Inflammatory macrophage treated with lipopolysaccharide for 1 hour (primary cell): ENCODE data around the gene PACSIN2.

Source experiments
- DNase-seq, 2 donors: peaks; one replicate each; pipeline ENCODE4 v3.0.0-alpha.2; 2020 to 2022

Gene PACSIN2

GRCh38 chr22:42855721-42856120, 159.2 kb downstream of the PACSIN2 start:
- DNase-seq: no peak

- peak in 1 of 2 donors; percentile 10 for DNase-seq
These were observed 159.7 kb downstream of the PACSIN2 start for GRCh38 chr22:42855211-42855610.

- no peak for DNase-seq
These were observed 165.9 kb downstream of the PACSIN2 start for GRCh38 chr22:42848941-42849550.

- DNase-seq: no peak
These were observed 167.8 kb downstream of the PACSIN2 start for GRCh38 chr22:42847110-42847509.

GRCh38 chr22:42844756-42845155, 170.2 kb downstream of the PACSIN2 start:
- DNase-seq: no peak

- DNase-seq: no peak
These were observed 172.1 kb downstream of the PACSIN2 start for GRCh38 chr22:42842658-42843370.

GRCh38 chr22:42841444-42841843, 173.5 kb downstream of the PACSIN2 start:
- DNase-seq: no peak

- DNase-seq: no peak
These were observed 177.4 kb downstream of the PACSIN2 start for GRCh38 chr22:42837556-42837955.

GRCh38 chr22:42836026-42836425, 178.9 kb downstream of the PACSIN2 start:
- DNase-seq: no peak

- no peak for DNase-seq
These were observed 180.6 kb downstream of the PACSIN2 start for GRCh38 chr22:42834177-42834949.

DNA sequence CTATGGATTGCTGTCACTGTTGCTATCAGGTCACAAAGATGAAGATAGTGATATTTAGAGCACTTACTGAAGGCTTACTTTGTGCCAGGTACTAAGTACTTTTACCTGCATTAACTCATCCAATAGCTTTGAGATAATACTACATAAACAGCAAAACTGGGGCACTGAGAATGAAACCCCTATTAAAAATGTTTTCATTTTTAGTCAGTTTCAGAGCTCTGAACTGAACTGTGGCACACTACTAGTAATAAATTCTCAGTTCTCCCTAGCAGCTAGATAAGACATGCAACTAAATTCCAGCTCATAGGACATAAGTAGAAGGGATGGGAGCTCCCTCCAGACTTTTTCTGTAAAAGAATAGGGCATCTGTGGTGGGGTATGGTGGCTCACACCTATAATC, 181.8 kb downstream of the PACSIN2 start:
- no peak for DNase-seq

DNA sequence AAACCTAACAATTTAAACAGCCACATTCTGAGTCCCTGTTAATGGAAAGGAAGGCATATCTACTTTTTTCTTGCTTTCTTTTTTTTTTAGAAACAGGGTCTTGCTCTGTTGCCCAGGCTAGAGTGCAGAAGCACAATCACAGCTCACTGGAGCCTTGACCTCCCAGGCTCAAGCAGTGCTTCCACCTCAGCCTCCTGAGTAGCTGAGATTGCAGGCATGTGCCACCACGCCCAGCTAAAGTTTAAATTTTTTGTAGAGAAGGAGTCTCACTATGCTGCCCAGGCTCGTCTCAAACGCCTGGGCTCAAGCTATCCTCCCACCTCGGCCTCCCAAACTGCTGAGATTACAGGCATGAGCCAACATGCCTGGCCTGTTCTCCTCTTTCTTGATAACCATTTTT, 183.2 kb downstream of the PACSIN2 start:
- DNase-seq: no peak

DNA sequence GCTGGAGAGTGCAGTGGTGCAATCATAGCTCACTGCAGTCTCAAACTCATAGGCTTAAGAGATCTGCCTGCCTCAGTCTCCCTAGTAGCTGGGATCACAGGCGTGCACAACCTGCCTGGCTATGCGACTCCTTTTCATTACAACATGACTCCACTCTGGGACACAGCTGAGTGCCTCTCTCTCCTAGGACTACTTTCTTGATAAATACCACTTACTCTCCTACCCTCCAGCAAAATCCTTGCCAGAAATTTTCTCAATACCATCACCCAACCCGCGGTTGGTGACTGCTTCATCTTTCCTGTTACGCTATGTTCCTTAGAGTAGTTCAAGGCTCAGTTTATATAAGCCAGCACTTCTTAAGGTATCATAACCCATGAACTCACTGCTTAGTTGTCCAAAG, 184.8 kb downstream of the PACSIN2 start:
- no peak for DNase-seq

GRCh38 chr22:42829302-42829701, 185.6 kb downstream of the PACSIN2 start:
- no peak for DNase-seq

DNA sequence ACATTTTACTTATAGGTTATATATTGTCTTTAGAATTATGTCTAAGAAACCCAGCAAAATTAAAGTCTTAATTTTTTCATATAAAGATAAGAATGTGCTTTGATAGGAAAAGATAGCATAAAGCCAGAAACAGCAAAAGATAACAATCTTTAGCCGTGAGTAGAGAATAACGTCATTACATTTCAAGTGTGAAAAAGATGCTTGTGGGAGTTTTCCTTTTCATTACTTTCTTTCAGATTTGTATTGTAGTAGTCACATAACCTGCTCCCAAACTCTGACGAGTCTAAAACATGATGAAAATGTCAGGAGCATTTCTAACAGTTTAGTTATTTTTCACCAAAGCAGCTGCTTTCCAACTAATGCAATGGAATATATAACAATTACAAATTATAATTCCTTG, 189.2 kb downstream of the PACSIN2 start:
- DNase-seq: no peak

GRCh38 chr22:42821386-42821785, 193.6 kb downstream of the PACSIN2 start:
- no peak for DNase-seq

DNA sequence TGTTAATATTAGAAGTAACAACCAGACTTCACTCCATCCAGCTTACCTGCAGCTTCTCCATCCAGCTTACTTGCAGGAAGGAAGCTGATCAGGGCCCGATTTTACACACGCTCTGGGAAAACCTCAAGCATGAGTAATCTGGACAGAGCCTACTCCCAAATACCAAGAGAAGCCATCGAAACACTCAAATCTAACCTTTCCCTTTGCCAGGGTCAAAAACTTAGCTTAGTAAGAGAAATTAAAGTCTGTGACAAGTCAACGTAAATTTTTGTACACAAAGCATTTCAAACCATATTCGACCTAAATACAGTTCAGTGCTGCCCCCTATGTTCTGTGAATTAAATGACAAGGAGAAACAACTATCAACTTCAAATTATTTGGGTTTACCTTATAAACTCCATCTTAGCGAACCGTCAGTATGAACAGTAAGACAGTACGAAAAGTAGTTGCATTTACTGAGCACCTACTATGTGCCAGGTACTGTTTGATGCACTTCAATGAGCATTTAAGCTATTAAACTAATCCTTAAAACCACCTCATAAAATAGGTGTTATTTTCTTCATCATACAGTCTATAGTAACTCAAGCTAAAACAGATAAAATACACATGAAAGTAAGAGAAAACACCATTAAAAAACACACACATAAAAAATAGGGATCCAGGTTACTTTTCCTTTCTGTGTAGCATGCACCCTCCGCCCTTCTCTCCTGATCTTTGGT, 194.7 kb downstream of the PACSIN2 start:
- DNase-seq: peak in 1 of 2 donors; percentile 40
